Endothelial cell of umbilical vein (primary cell): ENCODE data around the gene NOXA1. TPM values are rescaled to one million over a fixed set of nuclear protein-coding genes. Genes with fewer than 3 reads are reported as not detected.

Source experiments
- BruUV-seq: library from RNA; stranded (reverse); fragments of 400-500 nt; replicated peaks from 2 replicates; lab custom pipeline; 2021; lab: Mats Ljungman, UMichigan
- CTCF ChIA-PET: fragments of 300-600, 350-600 bp; sonication (Branson Sonifier 250); formaldehyde crosslinking; loops from one replicate; lab custom pipeline; 2021; ENCODE audit warnings: antibody characterized with exemption, inconsistent platforms; lab: Charles Lee
- POLR2A ChIA-PET: fragments of 300-600, 350-600 bp; sonication (Branson Sonifier 250); formaldehyde crosslinking; loops from one replicate; lab custom pipeline; 2021; ENCODE audit warnings: antibody characterized with exemption, inconsistent platforms; lab: Charles Lee
- DNase-seq: peaks from one replicate; pipeline ENCODE4 v3.0.0-alpha.2; 2011; ENCODE audit warnings: low read depth, low spot score
- FAIRE-seq: peaks from 2 replicates; lab custom pipeline; 2011; peaks lifted over from hg19 to GRCh38; lab: Jason Lieb, UNC
- H2AFZ ChIP-seq: 2 replicates; pipeline ENCODE4 v1.6.0; 2012; ENCODE audit warnings: low read depth, low read length, control low read depth, inconsistent platforms
- H3K27ac ChIP-seq: 2 replicates; pipeline ENCODE4 v1.5.1; 2011; ENCODE audit warnings: low read depth, mild to moderate bottlenecking, control low read depth, low read length, moderate library complexity; ENCODE audit not compliant: insufficient read depth
- H3K27me3 ChIP-seq, 2 experiments: 2 replicates each; pipeline versions ENCODE4 v1.6.0 to v1.6.1; 2011; ENCODE audit warnings: low read length in 2 of 2, mixed read lengths in 1 of 2; ENCODE audit not compliant: control insufficient read depth in 2 of 2, insufficient read depth in 2 of 2
- H3K36me3 ChIP-seq, 2 experiments: 2 replicates in 1 of 2; 3 replicates in 1 of 2; pipeline ENCODE4 v1.5.1; 2011; ENCODE audit warnings: low read length in 2 of 2, mild to moderate bottlenecking in 1 of 2, moderate library complexity in 1 of 2; ENCODE audit not compliant: control insufficient read depth in 2 of 2, insufficient read depth in 2 of 2; ENCODE audit errors: extremely low read depth in 1 of 2
- H3K4me1 ChIP-seq: 3 replicates; pipeline ENCODE4 v1.5.1; 2011; ENCODE audit warnings: mild to moderate bottlenecking, low read length; ENCODE audit not compliant: control insufficient read depth, insufficient read depth; ENCODE audit errors: extremely low read depth
- H3K4me2 ChIP-seq: 2 replicates; pipeline ENCODE4 v1.6.1; 2011; ENCODE audit warnings: low read length, control low read depth, mixed read lengths; ENCODE audit not compliant: insufficient read depth
- H3K4me3 ChIP-seq, 3 experiments: fragments of 200-600 bp in 1 of 3; sonication (generic), shearing (Covaris generic) in 1 of 3; replicated peaks in 1 of 3; 2 replicates each; pipeline ENCODE4 v1.5.1; 2011 to 2016; ENCODE audit warnings: control low read depth in 3 of 3, low read length in 3 of 3, mild to moderate bottlenecking in 2 of 3, inconsistent platforms in 1 of 3, low read depth in 1 of 3, moderate library complexity in 1 of 3; ENCODE audit not compliant: insufficient read depth in 1 of 3
- H3K79me2 ChIP-seq: 2 replicates; pipeline ENCODE4 v1.6.0; 2012; ENCODE audit warnings: low read length, inconsistent platforms; ENCODE audit not compliant: control insufficient read depth, insufficient read depth
- H3K9ac ChIP-seq: replicated peaks from 2 replicates; pipeline ENCODE3; 2011; ENCODE audit warnings: low read length, control low read depth; ENCODE audit not compliant: insufficient read depth; ENCODE audit errors: extremely low read depth
- H3K9me1 ChIP-seq: replicated peaks from 3 replicates; pipeline ENCODE4 v1.6.0; 2011; ENCODE audit warnings: mild to moderate bottlenecking, low read length; ENCODE audit not compliant: control insufficient read depth, insufficient read depth; ENCODE audit errors: extremely low read depth
- H3K9me3 ChIP-seq: replicated peaks from 2 replicates; pipeline ENCODE4 v1.5.1; 2012; ENCODE audit warnings: low read length, inconsistent platforms; ENCODE audit not compliant: control insufficient read depth, insufficient read depth
- H4K20me1 ChIP-seq: replicated peaks from 2 replicates; pipeline ENCODE3; 2011; ENCODE audit warnings: mild to moderate bottlenecking, low read length; ENCODE audit not compliant: control insufficient read depth, insufficient read depth; ENCODE audit errors: extremely low read depth
- FOS ChIP-seq: IDR thresholded peaks from 2 replicates; pipeline ENCODE4 v1.6.1; 2011; ENCODE audit warnings: mild to moderate bottlenecking, low read length, moderate library complexity, borderline replicate concordance; ENCODE audit not compliant: insufficient read depth
- GATA2 ChIP-seq: IDR thresholded peaks from 2 replicates; pipeline ENCODE4 v1.7.0; 2011; ENCODE audit warnings: low read depth, mild to moderate bottlenecking, moderate library complexity, mixed read lengths, low read length; ENCODE audit not compliant: insufficient read length, insufficient read depth
- MYC ChIP-seq: IDR thresholded peaks from one replicate; pipeline ENCODE4 v1.6.1; 2011; ENCODE audit warnings: mild to moderate bottlenecking, low read depth, low read length
- POLR2AphosphoS5 ChIP-seq: IDR thresholded peaks from 2 replicates; pipeline ENCODE4 v1.6.1; 2012; ENCODE audit warnings: low read depth, mild to moderate bottlenecking, control low read depth, low read length, moderate library complexity; ENCODE audit not compliant: insufficient read depth
- dilution Hi-C: fragments of 300-500 bp; cut with MboI; formaldehyde crosslinking; loops from one replicate; pipeline ENCODE4 v1.15.0; 2019; ENCODE audit warnings: low sequenced_read_pairs; ENCODE audit not compliant: extremely low pct_ligation_motif_present
- intact Hi-C: fragments of 100-400 bp; cut with micrococcal nuclease; formaldehyde crosslinking; loops from one replicate; pipeline ENCODE4 v1.10.0; 2022
- polyA plus RNA-seq, 4 experiments: library from polyadenylated mRNA; depleted of rRNA in 3 of 4; stranded (reverse) in 3 of 4; unstranded in 1 of 4; fragments of >200 nt; gene quantifications; 2 replicates each; pipeline versions ENCODE4 v1.2.1 to v1.2.3, GENCODE V29; 2011 to 2012; ENCODE audit warnings: missing spikeins in 1 of 4
- total RNA-seq: library from RNA; stranded (reverse); gene quantifications from 2 replicates; pipeline ENCODE4 v1.2.3, GENCODE V29; 2021
- TF ChIP-seq, protein P1 (sequence below): IDR thresholded peaks from 2 replicates; pipeline ENCODE4 v1.6.1; 2011; ENCODE audit not compliant: insufficient read depth, insufficient read length
- TF ChIP-seq, protein P2 (sequence below), 2 donors: IDR thresholded peaks; 1 replicate in 1 of 2; 2 replicates in 1 of 2; pipeline ENCODE4 v1.5.1; 2011; ENCODE audit warnings: low read length in 2 of 2, mild to moderate bottlenecking in 2 of 2, moderate library complexity in 2 of 2, control low read depth in 1 of 2, inconsistent platforms in 1 of 2, low read depth in 1 of 2; ENCODE audit not compliant: insufficient read depth in 1 of 2; ENCODE audit errors: extremely low read depth in 1 of 2

The NOXA1 gene
- total and polyA plus RNA-seq, 2 donors (not counting 3 experiments of a cell fraction or from before 2014, with no cell fraction given): 0.40 to 0.91 TPM

DNA sequence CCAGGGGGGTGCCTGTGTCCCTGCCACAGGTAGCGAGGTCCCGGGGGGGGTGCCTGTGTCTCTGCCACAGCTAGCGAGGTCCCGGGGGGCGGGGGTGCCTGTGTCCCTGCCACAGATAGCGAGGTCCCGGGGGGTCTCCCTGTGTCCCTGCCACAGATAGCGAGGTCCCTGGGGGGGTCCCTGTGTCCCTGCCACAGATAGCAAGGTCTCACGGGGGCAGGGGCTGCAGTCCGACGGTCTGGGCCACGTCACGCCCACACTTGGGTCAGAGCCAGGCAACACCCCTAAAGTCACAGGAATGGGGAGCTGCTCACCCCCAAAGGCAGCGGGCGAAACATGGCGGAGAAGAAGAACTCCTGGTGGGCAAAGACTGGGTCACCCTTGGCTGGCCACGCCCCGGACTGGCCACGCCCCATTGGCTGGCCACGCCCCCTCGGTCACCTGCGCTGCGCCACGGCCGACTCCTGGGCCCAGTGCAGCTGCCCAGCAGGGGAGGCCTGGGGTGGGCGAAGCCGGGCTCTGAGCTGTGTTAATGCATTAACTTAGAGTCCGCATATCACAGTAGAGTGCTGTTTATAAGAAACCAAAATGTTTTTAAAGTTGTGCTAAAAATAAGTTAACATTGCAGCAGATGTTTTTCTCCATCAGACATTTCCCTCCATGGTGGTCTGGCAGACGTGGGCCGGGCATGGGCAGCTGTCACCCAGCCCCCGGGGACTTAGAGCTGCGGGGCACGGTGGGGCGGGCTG lies 7.0 kb downstream of the NOXA1 start:
- Histone ChIP-seq H4K20me1 (no peaks in the 10 kb centered on the region), H3K27ac (no peak overlapping the region), H3K36me3 (no peaks in the 10 kb centered on the region), H3K9me3 (no peaks in the 10 kb centered on the region), H3K9me1 (no peaks in the 10 kb centered on the region), H3K79me2 (no peaks in the 10 kb centered on the region), H3K27me3 (no peaks in the 10 kb centered on the region), H3K9ac (no peak overlapping the region), H3K4me1 (no peaks in the 10 kb centered on the region), H3K4me2 (no peak overlapping the region), H3K4me3 (no peak overlapping the region), H2AFZ (no peak overlapping the region)
- no peak for TF ChIP-seq FOS
- TF ChIP-seq GATA2: no peak
- TF ChIP-seq MYC: no peak
- no peak for TF ChIP-seq POLR2AphosphoS5
- TF ChIP-seq, protein P1, sequence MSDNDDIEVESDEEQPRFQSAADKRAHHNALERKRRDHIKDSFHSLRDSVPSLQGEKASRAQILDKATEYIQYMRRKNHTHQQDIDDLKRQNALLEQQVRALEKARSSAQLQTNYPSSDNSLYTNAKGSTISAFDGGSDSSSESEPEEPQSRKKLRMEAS: no peak
- TF ChIP-seq, protein P2, sequence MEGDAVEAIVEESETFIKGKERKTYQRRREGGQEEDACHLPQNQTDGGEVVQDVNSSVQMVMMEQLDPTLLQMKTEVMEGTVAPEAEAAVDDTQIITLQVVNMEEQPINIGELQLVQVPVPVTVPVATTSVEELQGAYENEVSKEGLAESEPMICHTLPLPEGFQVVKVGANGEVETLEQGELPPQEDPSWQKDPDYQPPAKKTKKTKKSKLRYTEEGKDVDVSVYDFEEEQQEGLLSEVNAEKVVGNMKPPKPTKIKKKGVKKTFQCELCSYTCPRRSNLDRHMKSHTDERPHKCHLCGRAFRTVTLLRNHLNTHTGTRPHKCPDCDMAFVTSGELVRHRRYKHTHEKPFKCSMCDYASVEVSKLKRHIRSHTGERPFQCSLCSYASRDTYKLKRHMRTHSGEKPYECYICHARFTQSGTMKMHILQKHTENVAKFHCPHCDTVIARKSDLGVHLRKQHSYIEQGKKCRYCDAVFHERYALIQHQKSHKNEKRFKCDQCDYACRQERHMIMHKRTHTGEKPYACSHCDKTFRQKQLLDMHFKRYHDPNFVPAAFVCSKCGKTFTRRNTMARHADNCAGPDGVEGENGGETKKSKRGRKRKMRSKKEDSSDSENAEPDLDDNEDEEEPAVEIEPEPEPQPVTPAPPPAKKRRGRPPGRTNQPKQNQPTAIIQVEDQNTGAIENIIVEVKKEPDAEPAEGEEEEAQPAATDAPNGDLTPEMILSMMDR (IDR thresholded peaks at IDR 0.05; ENCODE audit: extremely low read depth in 1 of 2, insufficient read depth in 1 of 2, low read depth in 1 of 2, low read length in 2 of 2): no peak
- POLR2A ChIA-PET: no interaction called here
- intact Hi-C loops (loop anchor here (10.0 kb wide), 1 partner anchor 95 kb away; no protein-coding TSS in a partner anchor), dilution Hi-C loops (no loop called here)
- CTCF ChIA-PET: no interaction called here
- FAIRE-seq: no peak
- no TSS peak for BruUV-seq
- DNase-seq: no peak
